Hepatocyte (in vitro differentiated cells): ENCODE measurements around the gene TCF4.

Experiments used
- CTCF ChIP-seq: fragments of 200-600 bp; sonication (generic); IDR thresholded peaks from 2 replicates; pipeline ENCODE4 v1.5.1; 2016; ENCODE audit warnings: antibody characterized with exemption, mild to moderate bottlenecking; ENCODE audit not compliant: poor library complexity
- EZH2phosphoT487 ChIP-seq: fragments of 200-600 bp; sonication (generic); IDR thresholded peaks from one replicate; pipeline ENCODE4 v1.6.1; 2018; ENCODE audit warnings: antibody characterized with exemption, mild to moderate bottlenecking, low read depth, moderate library complexity; ENCODE audit not compliant: unreplicated experiment, severe bottlenecking

DNA sequence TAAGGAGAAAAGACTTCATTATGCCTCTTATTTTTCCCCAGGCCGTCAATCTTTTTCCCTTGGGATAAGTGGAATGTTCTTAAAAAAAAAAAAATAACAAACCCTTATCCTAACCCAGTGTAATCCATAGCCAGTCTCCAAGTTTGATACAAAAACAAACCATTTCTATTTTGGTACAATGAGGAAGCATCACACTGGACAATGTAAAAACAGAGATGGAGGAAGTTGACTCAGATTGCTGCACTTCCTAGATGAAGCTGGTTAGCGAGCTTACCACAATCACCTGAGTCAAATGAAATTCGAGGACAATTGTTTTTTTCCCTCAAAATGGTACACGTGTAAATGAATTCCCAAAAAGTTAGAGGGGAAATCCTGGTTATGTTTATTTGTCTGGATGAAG, 259.7 kb downstream of the TCF4 start:
- TF ChIP-seq CTCF (no peak), EZH2phosphoT487 (no peak)
